EH (cell line): ENCODE results near the gene HEATR9.

ENCODE experiments used
- DNase-seq: peaks from one replicate; pipeline ENCODE4 v3.0.0-alpha.2; 2015; ENCODE audit warnings: low read depth

The HEATR9 gene

DNA sequence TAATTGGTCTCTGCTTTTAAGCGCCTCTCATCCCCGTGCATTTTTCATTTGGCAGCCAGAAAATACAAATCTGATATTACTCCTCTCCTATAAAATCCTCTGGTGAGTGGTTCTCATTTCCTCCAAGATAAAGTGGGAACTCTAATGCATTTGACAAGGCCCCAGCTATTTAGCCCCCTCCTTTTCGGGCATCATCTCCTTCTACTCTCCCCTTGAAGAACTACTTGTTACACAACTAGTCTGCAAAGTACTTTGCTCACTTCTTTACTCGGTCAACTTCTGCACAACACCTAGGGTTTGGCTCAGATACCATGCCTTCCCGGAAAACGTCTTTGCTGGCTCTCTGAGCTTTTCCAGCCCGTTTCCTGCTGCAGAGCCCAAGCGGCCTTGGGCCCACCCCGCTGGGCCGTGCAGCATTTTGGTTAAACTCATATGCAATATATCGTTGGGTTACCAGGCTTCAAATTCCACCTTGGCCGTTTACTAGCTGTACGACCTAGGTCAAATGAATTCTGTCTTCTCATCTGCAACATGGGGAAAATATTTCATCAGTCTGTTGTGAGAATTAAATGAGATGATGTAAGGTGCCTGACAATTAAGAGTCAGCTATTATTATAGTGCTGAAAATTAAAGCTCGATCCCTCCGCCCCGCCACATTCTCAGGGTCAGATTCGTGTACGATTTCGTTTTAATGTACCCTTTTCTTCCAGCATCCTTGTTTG lies 60.3 kb downstream of the HEATR9 start:
- DNase-seq = no peak

DNA sequence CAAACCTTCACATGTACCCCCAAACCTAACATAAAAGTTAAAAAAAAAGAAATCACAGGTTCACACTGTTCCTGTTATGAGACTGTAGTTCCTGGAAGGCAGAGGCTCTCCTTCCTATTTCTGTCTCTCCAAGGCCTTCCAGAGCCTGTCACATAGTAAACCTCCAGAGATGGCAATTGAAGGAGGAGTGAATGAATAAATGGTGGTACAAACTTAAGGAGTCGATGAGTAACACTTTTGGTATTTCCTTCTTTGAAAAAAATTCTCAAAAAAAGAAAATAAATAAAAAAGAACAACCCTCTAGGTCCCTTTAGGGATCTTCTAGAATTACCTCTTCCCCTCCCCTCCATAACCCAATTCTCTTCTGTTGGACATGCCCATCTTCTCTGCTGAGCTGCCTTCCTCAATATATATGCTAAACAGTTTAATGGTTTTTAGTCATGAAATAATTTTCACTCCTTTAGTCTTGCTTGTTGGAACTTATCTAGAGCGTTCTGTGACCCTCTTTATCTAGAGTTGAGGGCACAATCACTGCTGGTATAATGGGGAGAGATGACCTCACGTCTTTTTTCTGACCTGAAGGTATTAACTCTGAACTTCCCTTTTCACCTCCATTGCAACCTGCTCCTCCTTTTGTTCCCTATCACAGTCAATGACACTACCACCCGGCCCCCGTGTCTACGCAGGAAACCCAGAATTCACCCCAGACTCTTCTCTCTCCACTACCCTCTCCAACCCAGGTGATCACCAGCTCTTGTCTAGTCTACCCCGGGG lies 61.1 kb downstream of the HEATR9 start:
- peak; percentile 84 for DNase-seq
